Endothelial cell of umbilical vein (primary cell): ENCODE measurements around the gene ACTR3C. TPM values are rescaled to one million over a fixed set of nuclear protein-coding genes. Genes with fewer than 3 reads are reported as not detected.
A peak's percentile ranks its signal among the peaks of the same experiment; 100 is the strongest.

Experiments
- BruUV-seq: library from RNA; stranded (reverse); fragments of 400-500 nt; replicated peaks from 2 replicates; lab custom pipeline; 2021; lab: Mats Ljungman, UMichigan
- CTCF ChIA-PET: fragments of 300-600, 350-600 bp; sonication (Branson Sonifier 250); formaldehyde crosslinking; loops from one replicate; lab custom pipeline; 2021; ENCODE audit warnings: antibody characterized with exemption, inconsistent platforms; lab: Charles Lee
- POLR2A ChIA-PET: fragments of 300-600, 350-600 bp; sonication (Branson Sonifier 250); formaldehyde crosslinking; loops from one replicate; lab custom pipeline; 2021; ENCODE audit warnings: antibody characterized with exemption, inconsistent platforms; lab: Charles Lee
- DNase-seq: peaks from one replicate; pipeline ENCODE4 v3.0.0-alpha.2; 2011; ENCODE audit warnings: low read depth, low spot score
- FAIRE-seq: peaks from 2 replicates; lab custom pipeline; 2011; peaks lifted over from hg19 to GRCh38; lab: Jason Lieb, UNC
- H2AFZ ChIP-seq: 2 replicates; pipeline ENCODE4 v1.6.0; 2012; ENCODE audit warnings: low read depth, low read length, control low read depth, inconsistent platforms
- H3K27ac ChIP-seq: 2 replicates; pipeline ENCODE4 v1.5.1; 2011; ENCODE audit warnings: low read depth, mild to moderate bottlenecking, control low read depth, low read length, moderate library complexity; ENCODE audit not compliant: insufficient read depth
- H3K27me3 ChIP-seq, 2 experiments: 2 replicates each; pipeline versions ENCODE4 v1.6.0 to v1.6.1; 2011; ENCODE audit warnings: low read length in 2 of 2, mixed read lengths in 1 of 2; ENCODE audit not compliant: control insufficient read depth in 2 of 2, insufficient read depth in 2 of 2
- H3K36me3 ChIP-seq, 2 experiments: 2 replicates in 1 of 2; 3 replicates in 1 of 2; pipeline ENCODE4 v1.5.1; 2011; ENCODE audit warnings: low read length in 2 of 2, mild to moderate bottlenecking in 1 of 2, moderate library complexity in 1 of 2; ENCODE audit not compliant: control insufficient read depth in 2 of 2, insufficient read depth in 2 of 2; ENCODE audit errors: extremely low read depth in 1 of 2
- H3K4me1 ChIP-seq: 3 replicates; pipeline ENCODE4 v1.5.1; 2011; ENCODE audit warnings: mild to moderate bottlenecking, low read length; ENCODE audit not compliant: control insufficient read depth, insufficient read depth; ENCODE audit errors: extremely low read depth
- H3K4me2 ChIP-seq: 2 replicates; pipeline ENCODE4 v1.6.1; 2011; ENCODE audit warnings: low read length, control low read depth, mixed read lengths; ENCODE audit not compliant: insufficient read depth
- H3K4me3 ChIP-seq, 3 experiments: fragments of 200-600 bp in 1 of 3; sonication (generic), shearing (Covaris generic) in 1 of 3; replicated peaks in 1 of 3; 2 replicates each; pipeline ENCODE4 v1.5.1; 2011 to 2016; ENCODE audit warnings: control low read depth in 3 of 3, low read length in 3 of 3, mild to moderate bottlenecking in 2 of 3, inconsistent platforms in 1 of 3, low read depth in 1 of 3, moderate library complexity in 1 of 3; ENCODE audit not compliant: insufficient read depth in 1 of 3
- H3K79me2 ChIP-seq: 2 replicates; pipeline ENCODE4 v1.6.0; 2012; ENCODE audit warnings: low read length, inconsistent platforms; ENCODE audit not compliant: control insufficient read depth, insufficient read depth
- H3K9ac ChIP-seq: replicated peaks from 2 replicates; pipeline ENCODE3; 2011; ENCODE audit warnings: low read length, control low read depth; ENCODE audit not compliant: insufficient read depth; ENCODE audit errors: extremely low read depth
- H3K9me1 ChIP-seq: replicated peaks from 3 replicates; pipeline ENCODE4 v1.6.0; 2011; ENCODE audit warnings: mild to moderate bottlenecking, low read length; ENCODE audit not compliant: control insufficient read depth, insufficient read depth; ENCODE audit errors: extremely low read depth
- H3K9me3 ChIP-seq: replicated peaks from 2 replicates; pipeline ENCODE4 v1.5.1; 2012; ENCODE audit warnings: low read length, inconsistent platforms; ENCODE audit not compliant: control insufficient read depth, insufficient read depth
- H4K20me1 ChIP-seq: replicated peaks from 2 replicates; pipeline ENCODE3; 2011; ENCODE audit warnings: mild to moderate bottlenecking, low read length; ENCODE audit not compliant: control insufficient read depth, insufficient read depth; ENCODE audit errors: extremely low read depth
- EZH2 ChIP-seq: IDR thresholded peaks from 2 replicates; pipeline ENCODE4 v1.6.1; 2012; ENCODE audit warnings: borderline replicate concordance, low read depth, mild to moderate bottlenecking, moderate library complexity, low read length, inconsistent platforms; ENCODE audit not compliant: severe bottlenecking
- FOS ChIP-seq: IDR thresholded peaks from 2 replicates; pipeline ENCODE4 v1.6.1; 2011; ENCODE audit warnings: mild to moderate bottlenecking, low read length, moderate library complexity, borderline replicate concordance; ENCODE audit not compliant: insufficient read depth
- GATA2 ChIP-seq: IDR thresholded peaks from 2 replicates; pipeline ENCODE4 v1.7.0; 2011; ENCODE audit warnings: low read depth, mild to moderate bottlenecking, moderate library complexity, mixed read lengths, low read length; ENCODE audit not compliant: insufficient read length, insufficient read depth
- JUN ChIP-seq: IDR thresholded peaks from 2 replicates; pipeline ENCODE4 v1.6.1; 2011; ENCODE audit warnings: borderline replicate concordance, low read depth; ENCODE audit not compliant: insufficient read length, insufficient read depth
- MAX ChIP-seq: IDR thresholded peaks from 2 replicates; pipeline ENCODE4 v1.6.1; 2011; ENCODE audit not compliant: insufficient read depth, insufficient read length
- MYC ChIP-seq: IDR thresholded peaks from one replicate; pipeline ENCODE4 v1.6.1; 2011; ENCODE audit warnings: mild to moderate bottlenecking, low read depth, low read length
- POLR2A ChIP-seq: IDR thresholded peaks from 2 replicates; pipeline ENCODE4 v1.6.1; 2012; ENCODE audit warnings: low read depth, mild to moderate bottlenecking, control low read depth, low read length
- POLR2AphosphoS5 ChIP-seq: IDR thresholded peaks from 2 replicates; pipeline ENCODE4 v1.6.1; 2012; ENCODE audit warnings: low read depth, mild to moderate bottlenecking, control low read depth, low read length, moderate library complexity; ENCODE audit not compliant: insufficient read depth
- dilution Hi-C: fragments of 300-500 bp; cut with MboI; formaldehyde crosslinking; loops from one replicate; pipeline ENCODE4 v1.15.0; 2019; ENCODE audit warnings: low sequenced_read_pairs; ENCODE audit not compliant: extremely low pct_ligation_motif_present
- intact Hi-C: fragments of 100-400 bp; cut with micrococcal nuclease; formaldehyde crosslinking; loops from one replicate; pipeline ENCODE4 v1.10.0; 2022
- polyA plus RNA-seq, 4 experiments: library from polyadenylated mRNA; depleted of rRNA in 3 of 4; stranded (reverse) in 3 of 4; unstranded in 1 of 4; fragments of >200 nt; gene quantifications; 2 replicates each; pipeline versions ENCODE4 v1.2.1 to v1.2.3, GENCODE V29; 2011 to 2012; ENCODE audit warnings: missing spikeins in 1 of 4
- total RNA-seq: library from RNA; stranded (reverse); gene quantifications from 2 replicates; pipeline ENCODE4 v1.2.3, GENCODE V29; 2021
- TF ChIP-seq, protein P1 (sequence below), 2 donors: IDR thresholded peaks; 1 replicate in 1 of 2; 2 replicates in 1 of 2; pipeline ENCODE4 v1.5.1; 2011; ENCODE audit warnings: low read length in 2 of 2, mild to moderate bottlenecking in 2 of 2, moderate library complexity in 2 of 2, control low read depth in 1 of 2, inconsistent platforms in 1 of 2, low read depth in 1 of 2; ENCODE audit not compliant: insufficient read depth in 1 of 2; ENCODE audit errors: extremely low read depth in 1 of 2

ACTR3C gene
- total and polyA plus RNA-seq, 2 donors (not counting 3 experiments of a cell fraction or from before 2014, with no cell fraction given): 0.33 TPM; not detected in 1

DNA sequence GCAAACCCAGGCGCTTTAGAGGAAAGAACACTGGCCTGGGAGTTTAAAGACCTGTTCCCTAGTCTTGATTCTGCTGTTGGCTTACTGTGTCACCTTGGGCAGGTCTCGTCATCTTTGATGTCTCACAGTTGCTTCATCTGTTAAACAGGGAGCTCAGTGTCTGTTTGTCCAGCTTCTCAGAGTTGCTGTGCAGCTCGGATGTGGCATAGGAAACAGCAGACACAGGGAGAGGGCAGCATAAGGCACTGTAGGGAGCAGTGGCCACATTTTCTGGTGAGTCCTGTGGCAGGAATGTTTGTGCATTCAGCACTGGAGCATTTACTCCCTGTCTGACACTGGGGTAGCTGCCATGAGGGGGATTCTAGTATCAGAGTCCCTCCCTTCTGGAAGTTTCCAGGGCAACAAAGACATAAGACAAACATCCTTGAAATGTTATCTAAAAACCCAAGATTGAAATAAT is 47.3 kb upstream of the ACTR3C start:
- Histone ChIP-seq H3K27me3 (no peaks in the 10 kb centered on the region), H3K79me2 (peaks cover 54% of the 10 kb centered on the region), H3K27ac (peak overlapping the region; percentile 57), H2AFZ (no peak overlapping the region), H3K4me2 (peak overlapping the region; percentile 38), H3K9ac (no peak overlapping the region), H3K9me1 (no peaks in the 10 kb centered on the region), H3K4me3 (peak overlapping the region in 1 of 3 experiments; percentile 79), H3K36me3 (peaks cover 15 to 37% of the 10 kb centered on the region in 2 experiments), H4K20me1 (no peaks in the 10 kb centered on the region), H3K4me1 (peaks cover 17% of the 10 kb centered on the region), H3K9me3 (no peaks in the 10 kb centered on the region)
- DNase-seq (no peak), FAIRE-seq (no peak)
- intact Hi-C loops: loop anchor here (10.0 kb wide), 1 partner anchor 194 kb away; the partner anchor contains the start of gene GIMAP4
- TF ChIP-seq POLR2AphosphoS5 (no peak), MAX (no peak), EZH2 (no peak), FOS (no peak), GATA2 (no peak), JUN (no peak), POLR2A (no peak), MYC (no peak)
- TF ChIP-seq, protein P1, sequence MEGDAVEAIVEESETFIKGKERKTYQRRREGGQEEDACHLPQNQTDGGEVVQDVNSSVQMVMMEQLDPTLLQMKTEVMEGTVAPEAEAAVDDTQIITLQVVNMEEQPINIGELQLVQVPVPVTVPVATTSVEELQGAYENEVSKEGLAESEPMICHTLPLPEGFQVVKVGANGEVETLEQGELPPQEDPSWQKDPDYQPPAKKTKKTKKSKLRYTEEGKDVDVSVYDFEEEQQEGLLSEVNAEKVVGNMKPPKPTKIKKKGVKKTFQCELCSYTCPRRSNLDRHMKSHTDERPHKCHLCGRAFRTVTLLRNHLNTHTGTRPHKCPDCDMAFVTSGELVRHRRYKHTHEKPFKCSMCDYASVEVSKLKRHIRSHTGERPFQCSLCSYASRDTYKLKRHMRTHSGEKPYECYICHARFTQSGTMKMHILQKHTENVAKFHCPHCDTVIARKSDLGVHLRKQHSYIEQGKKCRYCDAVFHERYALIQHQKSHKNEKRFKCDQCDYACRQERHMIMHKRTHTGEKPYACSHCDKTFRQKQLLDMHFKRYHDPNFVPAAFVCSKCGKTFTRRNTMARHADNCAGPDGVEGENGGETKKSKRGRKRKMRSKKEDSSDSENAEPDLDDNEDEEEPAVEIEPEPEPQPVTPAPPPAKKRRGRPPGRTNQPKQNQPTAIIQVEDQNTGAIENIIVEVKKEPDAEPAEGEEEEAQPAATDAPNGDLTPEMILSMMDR (IDR thresholded peaks at IDR 0.05; ENCODE audit: extremely low read depth in 1 of 2, insufficient read depth in 1 of 2, low read depth in 1 of 2, low read length in 2 of 2): no peak
- BruUV-seq: no TSS peak
- POLR2A ChIA-PET: interaction anchor here (2.4 kb wide), 1 partner anchor 8 kb away, joined by 13 read pairs; the partner anchor contains the start of gene ZNF775
- dilution Hi-C loops: no loop called here
- CTCF ChIA-PET: interaction anchor here (1.1 to 2.5 kb wide), 3 partner anchors 35 to 383 kb away, joined by 3 to 11 read pairs (median 3); a partner anchor contains a TSS
